Suprapubic skin (tissue), 4 donors: ENCODE data around the gene CCDC68. TPM values are rescaled to one million over a fixed set of nuclear protein-coding genes. Genes with fewer than 3 reads are reported as not detected.
A peak's percentile ranks its signal among the peaks of the same experiment; 100 is the strongest.

Source experiments
- DNase-seq, 2 donors: peaks; one replicate each; pipeline ENCODE4 v3.0.0-alpha.2; 2019; ENCODE audit warnings: low spot score in 2 of 2
- H3K27ac ChIP-seq: fragments of 200-600 bp; sonication (generic); one replicate; pipeline ENCODE4 v1.5.1; 2019
- H3K27me3 ChIP-seq: fragments of 200-600 bp; sonication (generic); one replicate; pipeline ENCODE4 v1.5.1; 2019
- H3K36me3 ChIP-seq: fragments of 200-600 bp; sonication (generic); one replicate; pipeline ENCODE4 v1.5.1; 2019
- H3K4me1 ChIP-seq: fragments of 200-600 bp; sonication (generic); one replicate; pipeline ENCODE4 v1.5.1; 2019
- H3K4me3 ChIP-seq: fragments of 200-600 bp; sonication (generic); one replicate; pipeline ENCODE4 v1.5.1; 2019; ENCODE audit warnings: mild to moderate bottlenecking
- H3K9me3 ChIP-seq: fragments of 200-600 bp; sonication (generic); one replicate; pipeline ENCODE4 v1.5.1; 2019
- CTCF ChIP-seq, 2 donors: fragments of 200-600 bp in 1 of 2; fragments of 450-650 bp in 1 of 2; sonication (generic) in 1 of 2; IDR thresholded peaks; one replicate each; pipeline ENCODE4 v1.5.1; 2016 to 2019; ENCODE audit warnings: antibody characterized with exemption in 2 of 2, mild to moderate bottlenecking in 1 of 2, moderate library complexity in 1 of 2
- EP300 ChIP-seq: sonication (generic); formaldehyde crosslinking; IDR thresholded peaks from one replicate; pipeline ENCODE4 v1.6.1; 2017; ENCODE audit warnings: antibody characterized with exemption
- POLR2A ChIP-seq, 2 donors: fragments of 450-650 bp; IDR thresholded peaks; one replicate each; pipeline ENCODE4 v1.6.1; 2017; ENCODE audit warnings: antibody characterized with exemption in 2 of 2, mild to moderate bottlenecking in 2 of 2, moderate library complexity in 2 of 2
- POLR2AphosphoS5 ChIP-seq, 3 donors: sonication (generic); formaldehyde crosslinking; IDR thresholded peaks; one replicate each; pipeline ENCODE4 v1.6.1; 2017; ENCODE audit warnings: antibody characterized with exemption in 3 of 3
- WGBS: methylation state at CpG from one replicate; pipeline ENCODE4 v1.1.5; 2018; 5-methylcytosine and 5-hydroxymethylcytosine counted together
- total RNA-seq, 4 donors: library from RNA; depleted of rRNA; stranded (reverse); fragments of >200 nt; gene quantifications; one replicate each; pipeline ENCODE4 v1.1.0, GENCODE V29; 2016

CCDC68 gene
- total RNA-seq, 4 donors from 2014 or later, result 0.19 to 3.9 (median 1.4) TPM

- Histone ChIP-seq H3K36me3 (no peaks in the 10 kb centered on the region), H3K9me3 (no peaks in the 10 kb centered on the region), H3K27me3 (peaks cover 25% of the 10 kb centered on the region), H3K4me1 (peaks cover 18% of the 10 kb centered on the region), H3K27ac (no peak overlapping the region), H3K4me3 (no peak overlapping the region)
- no peak for DNase-seq
- TF ChIP-seq POLR2A (IDR thresholded peaks at IDR 0.05) (no peak), EP300 (no peak), POLR2AphosphoS5 (IDR thresholded peaks at IDR 0.05) (no peak)
- WGBS, result 87% methylated on average over 3 of the region's 3 CpGs
Observed at GRCh38 chr18:54960197-54960596, 936 bp upstream of the CCDC68 start.

GRCh38 chr18:54957996-54958395 is 1.3 kb downstream of the CCDC68 start:
- no peak overlapping the region for H3K27ac ChIP-seq
- no peaks in the 10 kb centered on the region for H3K36me3 ChIP-seq
- peaks cover 18% of the 10 kb centered on the region for H3K4me1 ChIP-seq
- no peak for TF ChIP-seq POLR2AphosphoS5 (IDR thresholded peaks at IDR 0.05)
- no peak for TF ChIP-seq EP300
- TF ChIP-seq POLR2A (IDR thresholded peaks at IDR 0.05), result no peak
- no peak for TF ChIP-seq CTCF (IDR thresholded peaks at IDR 0.05)
- 47% methylated on average over 5 of the region's 5 CpGs for WGBS
- peak overlapping the region; percentile 49 for H3K4me3 ChIP-seq
- H3K9me3 ChIP-seq, result no peaks in the 10 kb centered on the region
- peaks cover 25% of the 10 kb centered on the region for H3K27me3 ChIP-seq
- no peak for DNase-seq

GRCh38 chr18:54957296-54957832 is 1.9 kb downstream of the CCDC68 start:
- Histone ChIP-seq H3K4me1 (peaks cover 18% of the 10 kb centered on the region), H3K27ac (no peak overlapping the region), H3K36me3 (no peaks in the 10 kb centered on the region), H3K4me3 (no peak overlapping the region), H3K27me3 (peaks cover 21% of the 10 kb centered on the region), H3K9me3 (no peaks in the 10 kb centered on the region)
- WGBS, result 62% methylated on average over 2 of the region's 2 CpGs
- no peak for TF ChIP-seq CTCF (IDR thresholded peaks at IDR 0.05)
- no peak for DNase-seq

GRCh38 chr18:54956506-54956905 is 2.8 kb downstream of the CCDC68 start:
- Histone ChIP-seq H3K4me1 (peaks cover 18% of the 10 kb centered on the region), H3K9me3 (no peaks in the 10 kb centered on the region), H3K36me3 (no peaks in the 10 kb centered on the region), H3K27ac (no peak overlapping the region), H3K27me3 (peaks cover 16% of the 10 kb centered on the region), H3K4me3 (no peak overlapping the region)
- TF ChIP-seq POLR2AphosphoS5 (IDR thresholded peaks at IDR 0.05) (no peak), POLR2A (IDR thresholded peaks at IDR 0.05) (no peak), CTCF (IDR thresholded peaks at IDR 0.05) (no peak), EP300 (no peak)
- DNase-seq, result no peak
- 81% methylated on average over 3 of the region's 3 CpGs for WGBS

- no peaks in the 10 kb centered on the region for H3K4me1 ChIP-seq
- TF ChIP-seq EP300, result no peak
- no peak for TF ChIP-seq POLR2A (IDR thresholded peaks at IDR 0.05)
- TF ChIP-seq CTCF (IDR thresholded peaks at IDR 0.05), result no peak
- no peak for TF ChIP-seq POLR2AphosphoS5 (IDR thresholded peaks at IDR 0.05)
- DNase-seq, result no peak
- no peaks in the 10 kb centered on the region for H3K9me3 ChIP-seq
- no peak overlapping the region for H3K27ac ChIP-seq
- H3K27me3 ChIP-seq, result peaks cover 3% of the 10 kb centered on the region
- no peaks in the 10 kb centered on the region for H3K36me3 ChIP-seq
- no peak overlapping the region for H3K4me3 ChIP-seq
Observed at GRCh38 chr18:54952026-54952425, 7.2 kb downstream of the CCDC68 start.

GRCh38 chr18:54950221-54950620 is 9.0 kb downstream of the CCDC68 start:
- peaks cover 5% of the 10 kb centered on the region for H3K4me1 ChIP-seq
- WGBS, result 68% methylated on average over 7 of the region's 7 CpGs
- H3K4me3 ChIP-seq, result no peak overlapping the region
- no peak for DNase-seq
- no peak overlapping the region for H3K27ac ChIP-seq
- no peaks in the 10 kb centered on the region for H3K36me3 ChIP-seq
- no peak for TF ChIP-seq CTCF (IDR thresholded peaks at IDR 0.05)
- TF ChIP-seq POLR2A (IDR thresholded peaks at IDR 0.05), result no peak
- no peak for TF ChIP-seq POLR2AphosphoS5 (IDR thresholded peaks at IDR 0.05)
- no peak for TF ChIP-seq EP300
- no peaks in the 10 kb centered on the region for H3K9me3 ChIP-seq
- peaks cover 3% of the 10 kb centered on the region for H3K27me3 ChIP-seq
